Upper lobe of left lung (tissue), 6 donors: ENCODE data around the gene FBXO45. TPM values are rescaled to one million over a fixed set of nuclear protein-coding genes. Genes with fewer than 3 reads are reported as not detected.
"Not testable (repeated sequence)": the region's sequence is repeated elsewhere in the genome, so short reads cannot be mapped to it uniquely, and the experiment has no call there.

ENCODE experiments used
- ATAC-seq, 2 donors: fragments of 200-7000 bp; cut with Tn5 transposase; one replicate each; pipeline ENCODE4 v1.9.1; 2022; ENCODE audit warnings: mild to moderate bottlenecking in 2 of 2, moderate library complexity in 2 of 2; ENCODE audit not compliant: low FRiP score in 2 of 2
- DNase-seq, 2 donors: peaks; one replicate each; pipeline ENCODE4 v3.0.0-alpha.2; 2019 to 2020
- H3K27ac ChIP-seq, 4 donors: fragments of 200-600 bp; sonication (generic); one replicate each; pipeline ENCODE4 v1.5.1; 2016 to 2019
- H3K27me3 ChIP-seq, 4 donors: fragments of 200-600 bp; sonication (generic); one replicate each; pipeline ENCODE4 v1.5.1; 2017 to 2019
- H3K36me3 ChIP-seq, 4 donors: fragments of 200-600 bp; sonication (generic); one replicate each; pipeline ENCODE4 v1.5.1; 2016 to 2019
- H3K4me1 ChIP-seq, 4 donors: fragments of 200-600 bp; sonication (generic); one replicate each; pipeline ENCODE4 v1.5.1; 2018 to 2019
- H3K4me3 ChIP-seq, 4 donors: fragments of 200-600 bp; sonication (generic); one replicate each; pipeline ENCODE4 v1.5.1; 2017 to 2019; ENCODE audit warnings: mild to moderate bottlenecking in 2 of 4, moderate library complexity in 1 of 4
- H3K9me3 ChIP-seq, 4 donors: fragments of 200-600 bp; sonication (generic); one replicate each; pipeline ENCODE4 v1.5.1; 2018 to 2019
- CTCF ChIP-seq, 6 experiments: fragments of 450-650 bp in 4 of 6; fragments of 200-600 bp in 2 of 6; sonication (generic) in 2 of 6; IDR thresholded peaks; one replicate each; pipeline ENCODE4 v1.5.1; 2016 to 2019; ENCODE audit warnings: antibody characterized with exemption in 6 of 6
- EP300 ChIP-seq, 4 donors: sonication (generic); formaldehyde crosslinking; IDR thresholded peaks; one replicate each; pipeline ENCODE4 v1.5.1; 2017; ENCODE audit warnings: antibody characterized with exemption in 4 of 4, control low read depth in 2 of 4
- POLR2A ChIP-seq, 4 donors: fragments of 450-650 bp; IDR thresholded peaks; one replicate each; pipeline ENCODE4 v1.5.1; 2016 to 2017; ENCODE audit warnings: antibody characterized with exemption in 4 of 4, mild to moderate bottlenecking in 2 of 4
- POLR2AphosphoS5 ChIP-seq, 2 donors: sonication (generic); formaldehyde crosslinking; IDR thresholded peaks; one replicate each; pipeline ENCODE4 v1.5.1; 2017; ENCODE audit warnings: antibody characterized with exemption in 2 of 2
- WGBS, 2 donors: methylation state at CpG; one replicate each; pipeline ENCODE4 v1.1.5; 2017 to 2018; 5-methylcytosine and 5-hydroxymethylcytosine counted together
- total RNA-seq, 6 donors: library from RNA; depleted of rRNA in 4 of 6; stranded (reverse); fragments of >200 nt in 4 of 6; gene quantifications; one replicate each; pipeline versions ENCODE4 v1.1.0 to v1.2.1, GENCODE V29; 2016 to 2021
- donor health status: DM: no; HTN: no; CAD: no; lungs with moderate emphysema.
- donor health status: DM: no; HTN: yes; CAD: no; lungs with severe emphysema.

The FBXO45 gene
- total RNA-seq, 6 donors from 2014 or later: 2.2 to 9.6 (median 6.4) TPM

GRCh38 chr3:196619223-196619622 is 50.8 kb downstream of the FBXO45 start:
- Histone ChIP-seq H3K27me3 (no peaks in the 10 kb centered on the region), H3K9me3 (no peaks in the 10 kb centered on the region), H3K36me3 (no peaks in the 10 kb centered on the region), H3K27ac (peak overlapping the region in 2 of 4 donors; percentile 26 to 64), H3K4me1 (peaks cover 15 to 30% (median 24%) of the 10 kb centered on the region in 4 donors), H3K4me3 (no peak overlapping the region)
- no peak for ATAC-seq
- WGBS, 2 donors: 35 to 42% methylated on average over 5 of the region's 5 CpGs
- no peak for DNase-seq
- TF ChIP-seq EP300 (IDR thresholded peaks at IDR 0.05): no peak
- TF ChIP-seq CTCF (IDR thresholded peaks at IDR 0.05): no peak
- TF ChIP-seq POLR2A (IDR thresholded peaks at IDR 0.05): no peak
- no peak for TF ChIP-seq POLR2AphosphoS5 (IDR thresholded peaks at IDR 0.05)

DNA sequence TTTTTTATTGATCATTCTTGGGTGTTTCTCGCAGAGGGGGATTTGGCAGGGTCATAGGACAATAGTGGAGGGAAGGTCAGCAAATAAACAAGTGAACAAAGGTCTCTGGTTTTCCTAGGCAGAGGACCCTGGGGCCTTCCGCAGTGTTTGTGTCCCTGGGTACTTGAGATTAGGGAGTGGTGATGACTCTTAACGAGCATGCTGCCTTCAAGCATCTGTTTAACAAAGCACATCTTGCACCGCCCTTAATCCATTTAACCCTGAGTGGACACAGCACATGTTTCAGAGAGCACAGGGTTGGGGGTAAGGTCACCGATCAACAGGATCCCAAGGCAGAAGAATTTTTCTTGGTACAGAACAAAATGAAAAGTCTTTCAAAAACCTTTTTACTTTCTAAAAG is 51.2 kb downstream of the FBXO45 start:
- H3K27me3 ChIP-seq, DNase-seq, H3K36me3 ChIP-seq, H3K9me3 ChIP-seq, ATAC-seq, H3K4me3 ChIP-seq: not testable (repeated sequence)
- 44 to 62% methylated on average over 2 of the region's 5 CpGs for WGBS, 2 donors
- Histone ChIP-seq H3K27ac (peak overlapping the region; percentile 59 to 77 (median 70)), H3K4me1 (peaks cover 15 to 30% (median 25%) of the 10 kb centered on the region in 4 donors)

GRCh38 chr3:196620161-196620604 is 51.7 kb downstream of the FBXO45 start:
- Histone ChIP-seq H3K9me3 (no peaks in the 10 kb centered on the region), H3K27ac (peak overlapping the region; percentile 59 to 77 (median 70)), H3K36me3 (no peaks in the 10 kb centered on the region), H3K4me1 (peaks cover 15 to 30% (median 25%) of the 10 kb centered on the region in 4 donors), H3K4me3 (no peak overlapping the region), H3K27me3 (no peaks in the 10 kb centered on the region)
- DNase-seq (peak in 1 of 2 donors; percentile 79), ATAC-seq (peak in 1 of 2 donors; percentile 67)
- WGBS, 2 donors: 45 to 64% methylated on average over 9 to 10 of the region's 10 CpGs
- TF ChIP-seq CTCF (IDR thresholded peaks at IDR 0.05) (no peak), POLR2AphosphoS5 (IDR thresholded peaks at IDR 0.05) (peak; percentile 60 to 70)

DNA sequence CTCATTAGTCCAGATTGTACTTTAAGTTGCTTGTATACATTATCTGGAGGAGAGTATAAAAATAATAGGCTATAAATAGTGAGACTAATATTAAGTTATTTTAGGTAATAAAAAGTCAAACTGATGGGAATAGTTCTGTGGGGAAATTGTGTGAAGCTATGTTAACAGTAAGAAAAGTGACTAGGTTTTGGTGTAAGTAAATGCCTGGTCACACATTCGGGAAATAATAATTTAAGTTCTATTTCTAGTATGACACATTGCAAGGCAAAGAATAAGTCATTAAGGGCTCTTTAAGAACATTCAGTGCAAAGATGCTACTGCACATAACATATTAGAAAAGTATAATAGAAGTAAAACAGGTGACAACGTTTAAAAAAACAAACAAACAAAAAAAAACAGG is 52.2 kb downstream of the FBXO45 start:
- Histone ChIP-seq H3K9me3 (no peaks in the 10 kb centered on the region), H3K4me1 (peaks cover 15 to 30% (median 25%) of the 10 kb centered on the region in 4 donors), H3K36me3 (no peaks in the 10 kb centered on the region), H3K27ac (peak overlapping the region; percentile 59 to 77 (median 70)), H3K27me3 (no peaks in the 10 kb centered on the region), H3K4me3 (no peak overlapping the region)
- DNase-seq: no peak
- TF ChIP-seq CTCF (IDR thresholded peaks at IDR 0.05) (no peak), POLR2A (IDR thresholded peaks at IDR 0.05) (no peak)
- WGBS, 2 donors: 68% methylated on average over 2 of the region's 2 CpGs
- no peak for ATAC-seq

- H3K9me3 ChIP-seq: no peaks in the 10 kb centered on the region
- 74 to 87% methylated on average over 9 to 10 of the region's 10 CpGs for WGBS, 2 donors
- no peak for DNase-seq
- peaks cover 15 to 30% (median 25%) of the 10 kb centered on the region in 4 donors for H3K4me1 ChIP-seq
- ATAC-seq: no peak
- TF ChIP-seq CTCF (IDR thresholded peaks at IDR 0.05): no peak
- TF ChIP-seq POLR2AphosphoS5 (IDR thresholded peaks at IDR 0.05): no peak
- TF ChIP-seq EP300 (IDR thresholded peaks at IDR 0.05): no peak
- H3K36me3 ChIP-seq: no peaks in the 10 kb centered on the region
- H3K27me3 ChIP-seq: no peaks in the 10 kb centered on the region
- H3K27ac ChIP-seq: peak overlapping the region in 3 of 4 donors; percentile 46 to 77 (median 71)
- H3K4me3 ChIP-seq: no peak overlapping the region
Measured at GRCh38 chr3:196621611-196622010, 53.2 kb downstream of the FBXO45 start.
